ENCODE results near the gene GABRA5. TPM values are rescaled to one million over a fixed set of nuclear protein-coding genes. Genes with fewer than 3 reads are reported as not detected.

Gene GABRA5
- total and polyA plus RNA-seq, 2 of the 13 experiments (the other 11 are each of a cell fraction or from before 2014, with no cell fraction given), result not detected

DNA sequence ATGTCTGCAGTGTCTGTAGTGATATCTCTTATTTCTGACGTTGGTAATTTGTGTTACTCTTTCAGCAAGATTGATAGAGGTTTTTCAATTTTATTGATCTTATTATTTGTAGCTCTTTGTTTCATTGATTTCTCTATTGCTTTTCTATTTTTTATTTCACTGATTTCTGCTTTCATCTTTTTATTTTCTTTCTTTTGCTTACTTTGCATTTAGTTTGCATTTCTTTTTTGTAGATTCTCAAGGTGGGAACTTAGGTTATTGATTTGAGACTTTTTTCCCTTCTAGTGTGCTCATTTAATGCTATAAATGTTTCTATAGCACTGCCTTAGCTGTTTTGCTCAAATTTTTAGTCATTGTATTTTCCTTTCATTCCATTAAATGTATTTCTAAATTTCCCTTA is 54.6 kb downstream of the GABRA5 start:
- peak in 1 of 2 experiments; percentile 35; a peak in 2 of 4 replicates for TF ChIP-seq MAFK (conservative IDR thresholded peaks at IDR 0.05 in 1 of 2, IDR thresholded peaks at IDR 0.05 in 1 of 2; ENCODE audit: low read length in 2 of 2)
- no peak for TF ChIP-seq MAZ (IDR thresholded peaks at IDR 0.05; ENCODE audit: borderline replicate concordance, low read depth, low read length)
- TF ChIP-seq MAZ (CRISPR knock-in tag; IDR thresholded peaks at IDR 0.05; ENCODE audit: low read depth), result no peak
- no peak for TF ChIP-seq ZNF878 (CRISPR knock-in tag; IDR thresholded peaks at IDR 0.05)
- Histone ChIP-seq H3K9me3 (ENCODE audit: low read length) (peaks cover 38% of the 10 kb centered on the region), H3K27ac (ENCODE audit: extremely low read length, insufficient read depth, low read length) (no peak overlapping the region), H3K36me3 (replicated peaks in 1 of 2; ENCODE audit: control insufficient read depth in 1 of 2, insufficient read depth in 2 of 2, low read length in 2 of 2) (no peaks in the 10 kb centered on the region), H3K27me3 (ENCODE audit: control insufficient read depth in 1 of 2, insufficient read depth in 2 of 2, low read length in 2 of 2) (no peaks in the 10 kb centered on the region), H4K20me1 (ENCODE audit: insufficient read depth, low read length) (no peaks in the 10 kb centered on the region), H2AFZ (ENCODE audit: low read length) (no peak overlapping the region), H3K4me3 (replicated peaks in 1 of 3; ENCODE audit: insufficient read depth in 1 of 3, low read depth in 2 of 3, low read length in 3 of 3) (no peak overlapping the region), H3K4me1 (ENCODE audit: insufficient read depth, low read length) (no peaks in the 10 kb centered on the region), H3K9ac (ENCODE audit: insufficient read depth, low read depth, low read length) (no peak overlapping the region), H3K4me2 (ENCODE audit: low read depth, low read length) (no peak overlapping the region), H3K79me2 (ENCODE audit: insufficient read depth, low read length) (no peaks in the 10 kb centered on the region)
- WGBS (ENCODE audit: low lambda C conversion rate), result 0% methylated on average over 1 of the region's 1 CpG
- ChIA-PET POLR2A (no interaction called here), CTCF (ENCODE audit: low intra/inter-chr PET ratio, low total read pairs) (no interaction called here)
- intact Hi-C loops (cut with micrococcal nuclease; ENCODE audit: unreplicated experiment) (no loop called here), in situ Hi-C loops (cut with HindIII; ENCODE audit: extremely low pct_ligation_motif_present, low pct_unique_long_range_greater_than_20kb) (no loop called here)
- ATAC-seq (no peak), FAIRE-seq (no peak), DNase-seq (ENCODE audit: low spot score) (no peak)
- BruUV-seq (replicated peaks), result no TSS peak

DNA sequence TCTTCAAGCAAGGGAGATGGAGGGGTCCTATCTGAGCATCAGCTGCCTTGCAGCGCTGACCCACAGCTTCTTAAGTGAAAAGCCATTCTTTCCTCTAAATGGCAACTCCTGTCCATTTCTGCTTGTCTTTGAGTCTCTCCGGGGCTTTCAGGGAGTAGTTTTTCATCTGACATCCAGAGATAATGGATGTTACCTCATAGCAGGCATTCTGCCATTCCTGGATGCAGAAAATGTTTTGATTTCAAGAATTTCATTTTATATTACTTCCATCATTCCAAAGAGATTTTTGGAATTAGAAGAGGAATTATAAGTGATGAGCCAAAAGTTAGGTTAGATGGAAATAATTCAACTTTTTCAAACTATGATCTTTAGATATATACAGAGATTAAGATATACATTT is 59.2 kb downstream of the GABRA5 start:
- Histone ChIP-seq H3K9ac (ENCODE audit: insufficient read depth, low read depth, low read length) (no peak overlapping the region), H3K27me3 (ENCODE audit: control insufficient read depth in 1 of 2, insufficient read depth in 2 of 2, low read length in 2 of 2) (no peaks in the 10 kb centered on the region), H3K79me2 (ENCODE audit: insufficient read depth, low read length) (no peaks in the 10 kb centered on the region), H3K9me3 (ENCODE audit: low read length) (peaks cover 6% of the 10 kb centered on the region; the same call in 1 of the 2 replicates), H3K27ac (ENCODE audit: extremely low read length, insufficient read depth, low read length) (no peak overlapping the region), H2AFZ (ENCODE audit: low read length) (no peak overlapping the region), H4K20me1 (ENCODE audit: insufficient read depth, low read length) (no peaks in the 10 kb centered on the region), H3K4me2 (ENCODE audit: low read depth, low read length) (no peak overlapping the region), H3K36me3 (replicated peaks in 1 of 2; ENCODE audit: control insufficient read depth in 1 of 2, insufficient read depth in 2 of 2, low read length in 2 of 2) (no peaks in the 10 kb centered on the region), H3K4me1 (ENCODE audit: insufficient read depth, low read length) (no peaks in the 10 kb centered on the region), H3K4me3 (replicated peaks in 1 of 3; ENCODE audit: insufficient read depth in 1 of 3, low read depth in 2 of 3, low read length in 3 of 3) (no peak overlapping the region)
- in situ Hi-C loops (cut with HindIII; ENCODE audit: extremely low pct_ligation_motif_present, low pct_unique_long_range_greater_than_20kb), result no loop called here
- POLR2A ChIA-PET, result no interaction called here
- CTCF ChIA-PET (ENCODE audit: low intra/inter-chr PET ratio, low total read pairs), result no interaction called here
- no peak for ATAC-seq
- intact Hi-C loops (cut with micrococcal nuclease; ENCODE audit: unreplicated experiment), result no loop called here
- no TSS peak for BruUV-seq (replicated peaks)
- FAIRE-seq, result no peak
- TF ChIP-seq, protein P1, sequence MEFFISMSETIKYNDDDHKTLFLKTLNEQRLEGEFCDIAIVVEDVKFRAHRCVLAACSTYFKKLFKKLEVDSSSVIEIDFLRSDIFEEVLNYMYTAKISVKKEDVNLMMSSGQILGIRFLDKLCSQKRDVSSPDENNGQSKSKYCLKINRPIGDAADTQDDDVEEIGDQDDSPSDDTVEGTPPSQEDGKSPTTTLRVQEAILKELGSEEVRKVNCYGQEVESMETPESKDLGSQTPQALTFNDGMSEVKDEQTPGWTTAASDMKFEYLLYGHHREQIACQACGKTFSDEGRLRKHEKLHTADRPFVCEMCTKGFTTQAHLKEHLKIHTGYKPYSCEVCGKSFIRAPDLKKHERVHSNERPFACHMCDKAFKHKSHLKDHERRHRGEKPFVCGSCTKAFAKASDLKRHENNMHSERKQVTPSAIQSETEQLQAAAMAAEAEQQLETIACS (CRISPR knock-in tag; IDR thresholded peaks at IDR 0.05), result no peak
- TF ChIP-seq SIX1 (CRISPR knock-in tag; IDR thresholded peaks at IDR 0.05; ENCODE audit: borderline replicate concordance), result no peak
- no peak for DNase-seq (ENCODE audit: low spot score)
- WGBS (ENCODE audit: low lambda C conversion rate), result 0% methylated on average over 2 of the region's 2 CpGs

Measured in HepG2 (cell line).